AG08395 (cell line): ENCODE measurements around the gene LLGL1.

ENCODE experiments used
- DNase-seq: peaks from one replicate; pipeline ENCODE4 v3.0.0; 2012; ENCODE audit warnings: mixed read lengths, low spot score

LLGL1 gene

DNA sequence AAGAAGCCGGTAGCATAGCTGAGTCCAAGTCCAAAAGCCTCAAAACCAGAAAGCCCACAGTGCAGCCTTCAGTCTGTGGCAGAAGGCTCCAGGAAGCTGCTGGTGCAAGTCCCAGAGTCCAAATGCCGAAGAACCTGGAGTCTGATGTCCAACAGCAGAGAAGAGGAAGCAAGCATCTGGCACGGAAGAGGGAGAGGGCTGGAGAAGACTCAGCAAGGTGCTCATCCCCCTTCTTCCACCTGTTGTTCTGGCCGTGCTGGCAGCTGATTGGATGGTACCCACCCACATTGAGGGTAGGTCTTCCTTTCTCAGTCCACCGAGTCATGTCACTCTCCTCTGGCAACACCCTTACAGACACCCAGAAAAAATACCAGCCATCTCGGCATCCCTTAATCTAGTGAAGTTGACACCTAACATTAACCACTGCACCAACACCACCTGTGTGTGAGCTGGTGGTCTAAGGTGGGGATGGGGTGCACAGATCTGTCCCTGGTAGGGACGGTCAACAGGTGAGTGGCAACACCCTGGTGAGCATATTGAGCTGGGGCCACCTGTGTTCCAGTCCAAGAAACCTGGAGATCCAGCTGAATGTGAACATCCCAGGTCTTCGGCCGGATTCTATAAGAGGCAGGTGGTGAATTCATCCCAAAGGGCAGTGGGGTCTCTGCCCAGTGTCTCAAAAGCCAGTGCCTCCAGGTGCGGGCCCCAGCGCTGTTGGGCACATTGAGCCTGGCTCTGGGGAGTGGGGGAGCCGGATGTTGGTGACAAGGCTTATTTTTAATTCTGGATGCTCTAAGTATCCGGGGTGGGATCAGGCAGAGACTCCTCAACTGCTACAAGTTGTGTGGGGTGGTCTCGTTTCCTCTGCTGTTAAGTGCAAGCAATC, 44.9 kb downstream of the LLGL1 start:
- no peak for DNase-seq

DNA sequence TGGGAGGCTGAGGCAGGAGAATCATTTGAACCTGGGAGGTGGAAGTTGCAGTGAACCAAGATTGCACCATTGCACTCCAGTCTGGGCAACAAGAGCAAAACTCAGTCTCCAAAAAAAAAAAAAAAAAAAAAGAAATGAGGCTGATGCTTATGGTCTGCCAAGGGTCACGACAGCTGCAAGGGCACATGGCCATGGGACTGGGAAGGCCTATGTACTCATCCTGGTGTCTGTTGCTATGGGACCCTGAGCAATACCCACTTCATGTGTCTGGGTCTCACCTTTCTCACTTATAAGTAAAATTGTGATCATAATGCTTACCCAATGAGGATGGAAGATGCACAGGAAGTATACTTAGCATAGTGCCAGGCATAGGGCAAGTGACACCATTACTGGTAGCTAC, 51.6 kb downstream of the LLGL1 start:
- no peak for DNase-seq

- no peak for DNase-seq
Measured at GRCh38 chr17:18278867-18279266, 53.4 kb downstream of the LLGL1 start.

- DNase-seq, result no peak
Measured at GRCh38 chr17:18280249-18280648, 54.8 kb downstream of the LLGL1 start.

GRCh38 chr17:18280766-18281371, 55.4 kb downstream of the LLGL1 start:
- no peak for DNase-seq

GRCh38 chr17:18281788-18282187, 56.4 kb downstream of the LLGL1 start:
- DNase-seq, result no peak

DNA sequence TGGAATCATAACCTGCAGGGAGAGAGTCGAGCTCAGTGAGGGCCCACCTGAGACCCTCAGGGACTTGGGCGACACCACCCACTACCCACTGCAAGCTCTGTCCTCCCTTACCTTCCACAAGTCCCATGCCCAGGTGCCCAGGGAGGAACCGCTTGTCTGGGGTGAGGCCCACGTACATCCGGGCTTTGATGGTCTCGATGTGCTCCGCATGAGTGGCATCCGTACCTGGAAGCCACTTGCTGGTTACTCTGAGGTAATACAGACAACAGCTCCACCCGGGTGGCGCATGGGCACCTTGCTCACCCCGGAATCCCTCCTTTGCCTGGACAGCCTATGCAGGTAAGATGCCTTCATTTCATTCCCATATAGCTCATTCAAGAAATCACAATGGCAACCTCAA, 59.9 kb downstream of the LLGL1 start:
- no peak for DNase-seq

DNA sequence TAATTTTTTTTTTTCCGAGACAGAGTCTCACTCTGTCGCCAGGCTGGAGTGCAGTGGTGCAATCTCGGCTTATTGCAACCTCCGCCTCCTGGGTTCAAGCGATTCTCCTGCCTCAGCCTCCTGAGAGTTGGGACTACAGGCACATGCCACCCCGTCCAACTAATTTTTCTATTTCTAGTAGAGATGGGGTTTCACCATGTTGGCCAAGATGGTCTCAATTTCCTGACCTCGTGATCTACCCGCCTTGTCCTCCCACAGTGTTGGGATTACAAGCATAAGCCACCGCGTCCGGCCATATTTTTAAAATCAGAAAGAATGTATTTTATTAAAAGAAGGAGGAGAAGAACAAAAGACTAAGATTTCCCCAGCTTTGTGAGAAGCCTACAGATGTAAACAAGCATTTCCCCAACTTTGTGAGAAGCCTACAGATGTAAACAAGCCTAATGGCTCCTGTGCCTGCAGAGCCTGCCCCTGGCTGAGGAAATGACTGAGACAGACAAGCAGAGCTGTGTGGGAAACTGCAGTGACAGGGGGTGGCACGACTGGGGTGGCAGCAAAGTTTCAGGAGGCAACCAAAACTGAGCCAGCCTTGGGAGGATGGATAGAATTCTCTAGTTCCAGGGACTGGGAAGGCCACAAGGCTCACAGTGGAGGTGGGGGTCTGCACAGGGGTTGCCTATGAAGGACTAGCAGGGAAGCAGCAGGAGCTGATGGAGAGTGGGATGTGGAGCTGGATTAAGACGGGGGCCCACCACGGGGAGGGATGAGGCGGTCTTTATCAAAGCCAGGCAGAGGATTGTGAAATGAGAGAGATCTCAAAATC, 66.5 kb downstream of the LLGL1 start:
- DNase-seq, result no peak
